Measurements from ENCODE around the gene TMEM45B. TPM values are rescaled to one million over a fixed set of nuclear protein-coding genes. Genes with fewer than 3 reads are reported as not detected.

The TMEM45B gene
- polyA plus RNA-seq (not detected in 2 replicates), polyA minus RNA-seq (not detected in 2 replicates)

DNA sequence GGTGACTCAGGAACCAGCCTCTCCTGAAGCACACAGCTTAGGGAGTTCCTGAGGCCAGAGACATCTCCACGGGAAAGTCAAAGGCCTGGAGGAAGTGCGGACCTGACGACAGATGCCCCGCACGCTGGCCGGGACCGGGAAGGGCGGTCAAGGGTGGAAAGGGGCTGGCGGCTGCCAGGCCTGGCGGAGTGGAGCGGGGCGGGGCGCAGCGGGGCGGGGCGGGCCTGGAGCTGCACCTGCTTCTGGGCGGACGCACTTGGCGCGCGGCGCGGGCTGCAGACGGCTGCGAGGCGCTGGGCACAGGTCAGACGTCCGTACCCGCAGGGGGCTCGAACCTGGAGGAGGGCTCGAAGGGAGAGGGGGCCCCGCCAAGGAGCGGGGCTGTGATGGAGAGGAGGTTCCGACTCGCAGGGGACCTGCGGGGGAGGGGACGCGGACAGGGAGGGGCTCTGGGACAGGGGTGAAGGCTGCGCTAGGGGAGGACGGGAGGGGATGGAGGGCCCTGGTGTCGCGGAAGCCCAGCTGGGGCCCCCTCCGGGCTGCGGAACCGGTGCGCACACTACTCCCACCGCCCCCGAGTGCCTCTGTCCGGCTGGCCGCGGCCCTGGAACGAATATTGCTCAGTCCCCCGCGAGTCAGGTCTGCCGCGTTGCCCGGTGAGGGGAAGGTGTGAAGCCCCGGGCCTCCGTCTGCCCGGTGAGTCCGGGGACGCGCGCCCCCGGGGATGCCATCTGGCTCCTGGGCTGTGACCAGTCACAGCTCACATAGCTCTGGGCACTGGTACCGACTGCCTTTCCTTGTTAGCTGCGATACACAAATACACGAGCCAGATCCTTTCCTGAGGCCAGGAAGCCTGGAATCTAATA is at the start of gene TMEM45B:
TMEM45B (plus strand) TSS at position 253 of the 866 bp plus-strand sequence. CDS start 36,635 bp downstream, outside the sequence.
- Histone ChIP-seq H3K4me2 (ENCODE audit: low read length) (no peak within 1 kb of the TSS), H3K79me2 (replicated peaks; ENCODE audit: insufficient read depth, low read length) (no peaks in the 10 kb centered on the region), H4K20me1 (ENCODE audit: insufficient read depth) (no peaks in the 10 kb centered on the region), H3K9me2 (ENCODE audit: insufficient read depth, low read length) (no peaks in the 10 kb centered on the region), H2AFZ (ENCODE audit: low read depth, low read length) (no peak within 1 kb of the TSS), H3K9ac (ENCODE audit: low read length) (no peak within 1 kb of the TSS), H3K4me3 (ENCODE audit: low read length) (peak within 1 kb of the TSS; percentile 55), H3K9me3 (ENCODE audit: low read length) (no peaks in the 10 kb centered on the region), H3K27ac (ENCODE audit: low read length) (no peak within 1 kb of the TSS), H3F3A (ENCODE audit: insufficient read depth, low read length, poor library complexity, severe bottlenecking) (no peaks in the 10 kb centered on the region), H3K36me3 (ENCODE audit: insufficient read depth, low read length) (no peaks in the 10 kb centered on the region), H3K27me3 (ENCODE audit: insufficient read depth, low read depth, low read length) (peaks cover 25% of the 10 kb centered on the region)
- TF ChIP-seq, protein P1, sequence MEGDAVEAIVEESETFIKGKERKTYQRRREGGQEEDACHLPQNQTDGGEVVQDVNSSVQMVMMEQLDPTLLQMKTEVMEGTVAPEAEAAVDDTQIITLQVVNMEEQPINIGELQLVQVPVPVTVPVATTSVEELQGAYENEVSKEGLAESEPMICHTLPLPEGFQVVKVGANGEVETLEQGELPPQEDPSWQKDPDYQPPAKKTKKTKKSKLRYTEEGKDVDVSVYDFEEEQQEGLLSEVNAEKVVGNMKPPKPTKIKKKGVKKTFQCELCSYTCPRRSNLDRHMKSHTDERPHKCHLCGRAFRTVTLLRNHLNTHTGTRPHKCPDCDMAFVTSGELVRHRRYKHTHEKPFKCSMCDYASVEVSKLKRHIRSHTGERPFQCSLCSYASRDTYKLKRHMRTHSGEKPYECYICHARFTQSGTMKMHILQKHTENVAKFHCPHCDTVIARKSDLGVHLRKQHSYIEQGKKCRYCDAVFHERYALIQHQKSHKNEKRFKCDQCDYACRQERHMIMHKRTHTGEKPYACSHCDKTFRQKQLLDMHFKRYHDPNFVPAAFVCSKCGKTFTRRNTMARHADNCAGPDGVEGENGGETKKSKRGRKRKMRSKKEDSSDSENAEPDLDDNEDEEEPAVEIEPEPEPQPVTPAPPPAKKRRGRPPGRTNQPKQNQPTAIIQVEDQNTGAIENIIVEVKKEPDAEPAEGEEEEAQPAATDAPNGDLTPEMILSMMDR (IDR thresholded peaks at IDR 0.05; ENCODE audit: poor library complexity, severe bottlenecking) = no peak
- no peak for TF ChIP-seq RAD21 (conservative IDR thresholded peaks at IDR 0.05)
- TF ChIP-seq POLR2AphosphoS5 (IDR thresholded peaks at IDR 0.05) = no peak
- no peak for TF ChIP-seq SMC3 (conservative IDR thresholded peaks at IDR 0.05; ENCODE audit: poor library complexity)
- TF ChIP-seq MXI1 (conservative IDR thresholded peaks at IDR 0.05; ENCODE audit: poor library complexity, severe bottlenecking) = no peak

DNA sequence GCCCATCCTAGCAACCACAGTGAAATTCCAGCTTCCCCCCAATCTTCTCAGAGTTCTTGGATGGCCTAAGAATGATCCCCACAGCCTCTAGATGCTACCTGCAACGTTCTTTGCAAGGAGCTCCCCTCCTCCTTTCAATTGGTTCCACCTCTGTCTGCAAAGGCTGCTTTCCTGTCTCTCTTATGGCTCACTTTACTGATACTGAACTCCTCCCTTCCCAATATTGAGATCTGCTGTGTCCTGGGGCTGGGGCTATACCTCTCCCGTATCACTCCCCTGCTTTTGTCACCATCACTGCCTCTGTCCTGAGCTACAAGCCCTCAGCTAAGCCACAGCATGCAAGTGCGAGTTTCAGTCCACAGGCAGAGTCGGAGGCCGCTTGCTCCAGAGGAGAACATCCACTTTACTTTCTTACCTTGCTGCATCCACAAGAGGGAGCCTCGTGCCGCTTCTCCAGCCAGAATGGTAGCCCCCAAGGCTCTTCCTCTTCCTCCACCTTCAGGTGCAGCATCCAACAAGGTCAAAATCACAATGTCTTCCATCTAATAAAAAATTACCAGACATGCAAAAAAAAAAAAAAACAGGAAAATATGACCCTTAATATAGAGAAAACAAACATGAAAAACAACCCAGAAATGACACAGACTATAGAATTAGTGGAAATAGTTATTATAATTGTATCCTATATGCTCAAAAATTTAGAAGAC is 48.6 kb upstream of the TMEM45B start:
- TF ChIP-seq, protein P2, sequence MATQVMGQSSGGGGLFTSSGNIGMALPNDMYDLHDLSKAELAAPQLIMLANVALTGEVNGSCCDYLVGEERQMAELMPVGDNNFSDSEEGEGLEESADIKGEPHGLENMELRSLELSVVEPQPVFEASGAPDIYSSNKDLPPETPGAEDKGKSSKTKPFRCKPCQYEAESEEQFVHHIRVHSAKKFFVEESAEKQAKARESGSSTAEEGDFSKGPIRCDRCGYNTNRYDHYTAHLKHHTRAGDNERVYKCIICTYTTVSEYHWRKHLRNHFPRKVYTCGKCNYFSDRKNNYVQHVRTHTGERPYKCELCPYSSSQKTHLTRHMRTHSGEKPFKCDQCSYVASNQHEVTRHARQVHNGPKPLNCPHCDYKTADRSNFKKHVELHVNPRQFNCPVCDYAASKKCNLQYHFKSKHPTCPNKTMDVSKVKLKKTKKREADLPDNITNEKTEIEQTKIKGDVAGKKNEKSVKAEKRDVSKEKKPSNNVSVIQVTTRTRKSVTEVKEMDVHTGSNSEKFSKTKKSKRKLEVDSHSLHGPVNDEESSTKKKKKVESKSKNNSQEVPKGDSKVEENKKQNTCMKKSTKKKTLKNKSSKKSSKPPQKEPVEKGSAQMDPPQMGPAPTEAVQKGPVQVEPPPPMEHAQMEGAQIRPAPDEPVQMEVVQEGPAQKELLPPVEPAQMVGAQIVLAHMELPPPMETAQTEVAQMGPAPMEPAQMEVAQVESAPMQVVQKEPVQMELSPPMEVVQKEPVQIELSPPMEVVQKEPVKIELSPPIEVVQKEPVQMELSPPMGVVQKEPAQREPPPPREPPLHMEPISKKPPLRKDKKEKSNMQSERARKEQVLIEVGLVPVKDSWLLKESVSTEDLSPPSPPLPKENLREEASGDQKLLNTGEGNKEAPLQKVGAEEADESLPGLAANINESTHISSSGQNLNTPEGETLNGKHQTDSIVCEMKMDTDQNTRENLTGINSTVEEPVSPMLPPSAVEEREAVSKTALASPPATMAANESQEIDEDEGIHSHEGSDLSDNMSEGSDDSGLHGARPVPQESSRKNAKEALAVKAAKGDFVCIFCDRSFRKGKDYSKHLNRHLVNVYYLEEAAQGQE (IDR thresholded peaks at IDR 0.05; ENCODE audit: borderline replicate concordance) = no peak
- TF ChIP-seq, protein P1 (IDR thresholded peaks at IDR 0.05; ENCODE audit: poor library complexity, severe bottlenecking) = no peak
- TF ChIP-seq TAF1 (IDR thresholded peaks at IDR 0.05; ENCODE audit: low read depth) = no peak
- no peak for TF ChIP-seq SMC3 (conservative IDR thresholded peaks at IDR 0.05; ENCODE audit: poor library complexity)
- TF ChIP-seq MXI1 (conservative IDR thresholded peaks at IDR 0.05; ENCODE audit: poor library complexity, severe bottlenecking) = no peak
- TF ChIP-seq EZH2 (IDR thresholded peaks at IDR 0.05; ENCODE audit: borderline replicate concordance, insufficient read depth, low read length, poor library complexity, severe bottlenecking) = no peak
- no peak for TF ChIP-seq EP300 (conservative IDR thresholded peaks at IDR 0.05; ENCODE audit: poor library complexity, severe bottlenecking)
- no peak for TF ChIP-seq RAD21 (conservative IDR thresholded peaks at IDR 0.05)
- no peak for TF ChIP-seq POLR2AphosphoS5 (IDR thresholded peaks at IDR 0.05)
- H3K4me2 ChIP-seq (ENCODE audit: low read length) = no peak overlapping the region
- no peaks in the 10 kb centered on the region for H3K27me3 ChIP-seq (ENCODE audit: insufficient read depth, low read depth, low read length)

More for the DNA sequence above, 48.6 kb upstream of the TMEM45B start:
- Histone ChIP-seq H3K9ac (ENCODE audit: low read length) (no peak overlapping the region), H3F3A (ENCODE audit: insufficient read depth, low read length, poor library complexity, severe bottlenecking) (no peaks in the 10 kb centered on the region), H3K9me2 (ENCODE audit: insufficient read depth, low read length) (no peaks in the 10 kb centered on the region), H3K36me3 (ENCODE audit: insufficient read depth, low read length) (no peaks in the 10 kb centered on the region), H3K27ac (ENCODE audit: low read length) (no peak overlapping the region), H3K9me3 (ENCODE audit: low read length) (no peaks in the 10 kb centered on the region), H2AFZ (ENCODE audit: low read depth, low read length) (no peak overlapping the region), H3K79me2 (replicated peaks; ENCODE audit: insufficient read depth, low read length) (no peaks in the 10 kb centered on the region), H3K4me3 (ENCODE audit: low read length) (no peak overlapping the region), H4K20me1 (ENCODE audit: insufficient read depth) (no peaks in the 10 kb centered on the region)
